LNCaP clone FGC (cell line): ENCODE results near the gene NTHL1.

ENCODE experiments used
- DNase-seq: peaks from one replicate; pipeline ENCODE4 v3.0.0-alpha.2; 2011; ENCODE audit warnings: low read depth
- H3K4me3 ChIP-seq: 2 replicates; pipeline ENCODE4 v1.5.1; 2011; ENCODE audit warnings: mild to moderate bottlenecking, low read depth, low read length, control low read depth
- CTCF ChIP-seq: IDR thresholded peaks from 2 replicates; pipeline ENCODE4 v1.5.1; 2012; ENCODE audit warnings: mild to moderate bottlenecking; ENCODE audit not compliant: control insufficient read depth, insufficient read depth; ENCODE audit errors: extremely low read depth

NTHL1 gene

GRCh38 chr16:2063861-2064260 is 16.2 kb upstream of the NTHL1 start:
- DNase-seq: no peak
- no peak for TF ChIP-seq CTCF
- H3K4me3 ChIP-seq: no peak overlapping the region

GRCh38 chr16:2062801-2063200 is 15.2 kb upstream of the NTHL1 start:
- TF ChIP-seq CTCF: no peak
- no peak overlapping the region for H3K4me3 ChIP-seq
- DNase-seq: no peak

- H3K4me3 ChIP-seq: no peak overlapping the region
- no peak for DNase-seq
- TF ChIP-seq CTCF: no peak
Observed at GRCh38 chr16:2061526-2061925, 13.9 kb upstream of the NTHL1 start.

- DNase-seq: no peak
- no peak for TF ChIP-seq CTCF
- no peak overlapping the region for H3K4me3 ChIP-seq
Observed at GRCh38 chr16:2061023-2061422, 13.4 kb upstream of the NTHL1 start.

GRCh38 chr16:2060346-2060745 is 12.7 kb upstream of the NTHL1 start:
- H3K4me3 ChIP-seq: no peak overlapping the region
- no peak for TF ChIP-seq CTCF
- no peak for DNase-seq

GRCh38 chr16:2058872-2059271 is 11.2 kb upstream of the NTHL1 start:
- TF ChIP-seq CTCF: no peak
- no peak overlapping the region for H3K4me3 ChIP-seq
- DNase-seq: no peak

- no peak for TF ChIP-seq CTCF
- no peak overlapping the region for H3K4me3 ChIP-seq
- DNase-seq: no peak
Observed at GRCh38 chr16:2058420-2058819, 10.8 kb upstream of the NTHL1 start.
